Transverse colon (tissue), 3 donors: ENCODE measurements around the gene CNPPD1.

ENCODE experiments used
- CTCF ChIP-seq, 5 experiments: fragments of 200-600 bp in 3 of 5; fragments of 450-650 bp in 2 of 5; sonication (generic) in 3 of 5; IDR thresholded peaks; 1 replicate in 2 of 5; 2 replicates in 3 of 5; pipeline ENCODE4 v1.5.1; 2016 to 2017; ENCODE audit warnings: antibody characterized with exemption in 5 of 5, inconsistent platforms in 3 of 5, mild to moderate bottlenecking in 2 of 5, moderate library complexity in 1 of 5
- POLR2A ChIP-seq: fragments of 450-650 bp; IDR thresholded peaks from one replicate; pipeline ENCODE4 v1.6.1; 2016; ENCODE audit warnings: antibody characterized with exemption, mild to moderate bottlenecking, moderate library complexity

- TF ChIP-seq CTCF (IDR thresholded peaks at IDR 0.05) (no peak), POLR2A (no peak)
These were observed 4.2 kb upstream of the CNPPD1 start for GRCh38 chr2:219180961-219181360.
